ENCODE measurements around the gene NINL.
"Not testable (repeated sequence)": the region's sequence is repeated elsewhere in the genome, so short reads cannot be mapped to it uniquely, and the experiment has no call there.

DNA sequence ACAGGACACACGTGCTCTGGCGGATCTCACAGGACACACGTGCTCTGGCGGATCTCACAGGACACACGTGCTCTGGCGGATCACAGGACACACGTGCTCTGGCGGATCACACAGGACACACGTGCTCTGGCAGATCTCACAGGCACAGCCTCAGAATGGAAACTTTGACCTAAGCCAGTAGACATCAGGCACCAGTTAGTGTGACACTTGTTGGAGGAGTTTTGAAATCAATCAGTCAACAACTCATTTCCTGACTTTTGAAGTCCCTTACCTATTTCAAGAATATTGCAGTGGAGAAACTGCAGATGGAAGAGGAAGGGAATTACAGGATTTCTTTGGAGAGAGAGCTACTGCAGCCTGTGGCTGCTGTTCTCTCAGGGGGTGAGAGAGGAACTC lies 17.6 kb upstream of the NINL start:
- TF ChIP-seq, protein P1, sequence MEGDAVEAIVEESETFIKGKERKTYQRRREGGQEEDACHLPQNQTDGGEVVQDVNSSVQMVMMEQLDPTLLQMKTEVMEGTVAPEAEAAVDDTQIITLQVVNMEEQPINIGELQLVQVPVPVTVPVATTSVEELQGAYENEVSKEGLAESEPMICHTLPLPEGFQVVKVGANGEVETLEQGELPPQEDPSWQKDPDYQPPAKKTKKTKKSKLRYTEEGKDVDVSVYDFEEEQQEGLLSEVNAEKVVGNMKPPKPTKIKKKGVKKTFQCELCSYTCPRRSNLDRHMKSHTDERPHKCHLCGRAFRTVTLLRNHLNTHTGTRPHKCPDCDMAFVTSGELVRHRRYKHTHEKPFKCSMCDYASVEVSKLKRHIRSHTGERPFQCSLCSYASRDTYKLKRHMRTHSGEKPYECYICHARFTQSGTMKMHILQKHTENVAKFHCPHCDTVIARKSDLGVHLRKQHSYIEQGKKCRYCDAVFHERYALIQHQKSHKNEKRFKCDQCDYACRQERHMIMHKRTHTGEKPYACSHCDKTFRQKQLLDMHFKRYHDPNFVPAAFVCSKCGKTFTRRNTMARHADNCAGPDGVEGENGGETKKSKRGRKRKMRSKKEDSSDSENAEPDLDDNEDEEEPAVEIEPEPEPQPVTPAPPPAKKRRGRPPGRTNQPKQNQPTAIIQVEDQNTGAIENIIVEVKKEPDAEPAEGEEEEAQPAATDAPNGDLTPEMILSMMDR (IDR thresholded peaks at IDR 0.05; ENCODE audit: low read depth, low read length, poor library complexity, severe bottlenecking): not testable (repeated sequence)
- TF ChIP-seq EZH2phosphoT487 (IDR thresholded peaks at IDR 0.05; ENCODE audit: borderline replicate concordance, low read length): not testable (repeated sequence)

All from DOHH2 (cell line).